Transverse colon (tissue), 4 donors: Measurements from ENCODE around the gene PALS1. TPM values are rescaled to one million over a fixed set of nuclear protein-coding genes. Genes with fewer than 3 reads are reported as not detected.

ENCODE experiments used
- DNase-seq: peaks from one replicate; pipeline ENCODE4 v3.0.0-alpha.2; 2019
- H3K27ac ChIP-seq, 4 donors: fragments of 200-600 bp; sonication (generic); 2 replicates each; pipeline ENCODE4 v1.5.1; 2016 to 2018; ENCODE audit warnings: inconsistent platforms in 4 of 4
- H3K27me3 ChIP-seq: fragments of 200-600 bp; sonication (generic); 2 replicates; pipeline ENCODE4 v1.5.1; 2017; ENCODE audit warnings: inconsistent platforms
- H3K36me3 ChIP-seq, 4 donors: fragments of 200-600 bp; sonication (generic); 2 replicates each; pipeline ENCODE4 v1.5.1; 2017 to 2019; ENCODE audit warnings: inconsistent platforms in 4 of 4
- H3K4me1 ChIP-seq, 4 donors: fragments of 200-600 bp; sonication (generic); 2 replicates each; pipeline ENCODE4 v1.5.1; 2017 to 2020; ENCODE audit warnings: inconsistent platforms in 4 of 4
- H3K4me3 ChIP-seq, 4 donors: fragments of 200-600 bp; sonication (generic); 1 replicate in 1 of 4; 2 replicates in 3 of 4; pipeline versions ENCODE4 v1.5.1 to v1.6.1; 2017 to 2019; ENCODE audit warnings: inconsistent platforms in 4 of 4
- H3K9me3 ChIP-seq, 2 donors: fragments of 200-600 bp; sonication (generic); 2 replicates each; pipeline ENCODE4 v1.5.1; 2017 to 2019; ENCODE audit warnings: inconsistent platforms in 2 of 2
- EP300 ChIP-seq: sonication (generic); formaldehyde crosslinking; IDR thresholded peaks from one replicate; pipeline ENCODE4 v1.6.1; 2017; ENCODE audit warnings: antibody characterized with exemption, low read depth
- POLR2A ChIP-seq: fragments of 450-650 bp; IDR thresholded peaks from one replicate; pipeline ENCODE4 v1.6.1; 2016; ENCODE audit warnings: antibody characterized with exemption, mild to moderate bottlenecking, moderate library complexity
- POLR2AphosphoS5 ChIP-seq, 3 donors: sonication (generic); formaldehyde crosslinking; IDR thresholded peaks; one replicate each; pipeline ENCODE4 v1.6.1; 2016; ENCODE audit warnings: antibody characterized with exemption in 3 of 3
- WGBS, 2 donors: methylation state at CpG; one replicate each; pipeline ENCODE4 v1.1.5; 2018; ENCODE audit warnings: low coverage in 1 of 2; 5-methylcytosine and 5-hydroxymethylcytosine counted together
- in situ Hi-C, 4 donors: fragments of 200-750 bp; cut with MboI; loops; one replicate each; pipeline versions ENCODE4 v1.15.0 to v1.15.1; 2017; ENCODE audit warnings: low sequenced_read_pairs in 3 of 4, low pct_ligation_motif_present in 1 of 4, low pct_unique_long_range_greater_than_20kb in 1 of 4
- intact Hi-C: fragments of 100-400 bp; cut with DNase I; formaldehyde crosslinking; loops from one replicate; pipeline ENCODE4 v1.15.1; 2023; ENCODE audit warnings: low total_unique reads
- total RNA-seq, 4 donors: library from RNA; depleted of rRNA; stranded (reverse); fragments of >200 nt; gene quantifications; one replicate each; pipeline ENCODE4 v1.1.0, GENCODE V29; 2016
- TF ChIP-seq, protein P1 (sequence below), 5 experiments: fragments of 200-600 bp in 3 of 5; fragments of 450-650 bp in 2 of 5; sonication (generic) in 3 of 5; IDR thresholded peaks; 1 replicate in 2 of 5; 2 replicates in 3 of 5; pipeline ENCODE4 v1.5.1; 2016 to 2017; ENCODE audit warnings: antibody characterized with exemption in 5 of 5, inconsistent platforms in 3 of 5, mild to moderate bottlenecking in 2 of 5, moderate library complexity in 1 of 5

The PALS1 gene
- total RNA-seq, 4 donors from 2014 or later = 8.6 to 77.1 (median 49.5) TPM

DNA sequence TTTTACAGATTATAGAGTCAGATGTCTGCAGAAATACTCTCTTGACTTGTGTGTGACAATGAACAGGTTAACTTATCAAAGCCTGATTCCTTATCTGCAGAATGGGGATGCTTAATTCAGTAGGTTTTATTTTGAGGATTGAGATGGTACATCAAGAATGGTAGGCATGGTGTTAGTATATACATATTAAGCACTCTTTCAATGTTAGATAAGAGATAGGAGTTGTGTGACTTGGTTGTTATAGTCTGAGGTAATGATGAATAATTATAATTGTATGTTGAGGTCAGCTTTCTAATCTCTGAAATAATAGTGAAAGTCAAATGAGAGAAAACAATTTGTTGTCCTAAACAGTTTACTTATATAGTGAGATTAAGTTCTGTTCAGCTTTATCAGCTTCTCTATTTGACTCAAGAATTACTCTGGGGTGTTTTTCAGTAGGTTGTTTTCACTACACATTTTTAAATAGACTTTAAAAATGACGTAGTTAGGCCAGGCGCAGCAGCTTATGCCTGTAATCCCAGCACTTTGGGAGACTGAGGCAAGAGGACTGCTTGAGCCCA lies 11.9 kb downstream of the PALS1 start:
- peak overlapping the region in 1 of 4 donors; percentile 13 for H3K27ac ChIP-seq
- WGBS, 2 donors = 69 to 73% methylated on average over 2 of the region's 2 CpGs

GRCh38 chr14:67257906-67258305 lies 16.7 kb downstream of the PALS1 start:
- in situ Hi-C loops = no loop called here
- H3K27me3 ChIP-seq = no peaks in the 10 kb centered on the region
- H3K4me1 ChIP-seq = peaks cover 0 to 31% (median 5%) of the 10 kb centered on the region in 4 donors
- H3K9me3 ChIP-seq = no peaks in the 10 kb centered on the region
- no peaks in the 10 kb centered on the region for H3K36me3 ChIP-seq
- WGBS, 2 donors = 89 to 100% methylated on average over 2 to 3 of the region's 3 CpGs
- H3K27ac ChIP-seq = no peak overlapping the region
- intact Hi-C loops = no loop called here
- TF ChIP-seq POLR2A (no peak), POLR2AphosphoS5 (IDR thresholded peaks at IDR 0.05) (no peak), EP300 (no peak)
- TF ChIP-seq, protein P1, sequence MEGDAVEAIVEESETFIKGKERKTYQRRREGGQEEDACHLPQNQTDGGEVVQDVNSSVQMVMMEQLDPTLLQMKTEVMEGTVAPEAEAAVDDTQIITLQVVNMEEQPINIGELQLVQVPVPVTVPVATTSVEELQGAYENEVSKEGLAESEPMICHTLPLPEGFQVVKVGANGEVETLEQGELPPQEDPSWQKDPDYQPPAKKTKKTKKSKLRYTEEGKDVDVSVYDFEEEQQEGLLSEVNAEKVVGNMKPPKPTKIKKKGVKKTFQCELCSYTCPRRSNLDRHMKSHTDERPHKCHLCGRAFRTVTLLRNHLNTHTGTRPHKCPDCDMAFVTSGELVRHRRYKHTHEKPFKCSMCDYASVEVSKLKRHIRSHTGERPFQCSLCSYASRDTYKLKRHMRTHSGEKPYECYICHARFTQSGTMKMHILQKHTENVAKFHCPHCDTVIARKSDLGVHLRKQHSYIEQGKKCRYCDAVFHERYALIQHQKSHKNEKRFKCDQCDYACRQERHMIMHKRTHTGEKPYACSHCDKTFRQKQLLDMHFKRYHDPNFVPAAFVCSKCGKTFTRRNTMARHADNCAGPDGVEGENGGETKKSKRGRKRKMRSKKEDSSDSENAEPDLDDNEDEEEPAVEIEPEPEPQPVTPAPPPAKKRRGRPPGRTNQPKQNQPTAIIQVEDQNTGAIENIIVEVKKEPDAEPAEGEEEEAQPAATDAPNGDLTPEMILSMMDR (IDR thresholded peaks at IDR 0.05) = no peak
- DNase-seq = no peak
- no peak overlapping the region for H3K4me3 ChIP-seq

More for the DNA sequence above, 11.9 kb downstream of the PALS1 start:
- no peaks in the 10 kb centered on the region for H3K27me3 ChIP-seq
- H3K4me1 ChIP-seq = peaks cover 0 to 51% (median 8%) of the 10 kb centered on the region in 4 donors
- H3K36me3 ChIP-seq = no peaks in the 10 kb centered on the region
- no peak overlapping the region for H3K4me3 ChIP-seq
- TF ChIP-seq, protein P1 (IDR thresholded peaks at IDR 0.05) = no peak
- no peak for TF ChIP-seq EP300
- no peak for TF ChIP-seq POLR2AphosphoS5 (IDR thresholded peaks at IDR 0.05)
- TF ChIP-seq POLR2A = no peak
- in situ Hi-C loops = no loop called here
- DNase-seq = no peak
- H3K9me3 ChIP-seq = no peaks in the 10 kb centered on the region
- intact Hi-C loops = no loop called here

- Histone ChIP-seq H3K27me3 (no peaks in the 10 kb centered on the region), H3K4me1 (peaks cover 0 to 23% (median 3%) of the 10 kb centered on the region in 4 donors), H3K9me3 (no peaks in the 10 kb centered on the region), H3K36me3 (no peaks in the 10 kb centered on the region), H3K4me3 (no peak overlapping the region), H3K27ac (no peak overlapping the region)
- intact Hi-C loops = no loop called here
- 100% methylated on average over 1 of the region's 1 CpG for WGBS, 2 donors
- TF ChIP-seq EP300 (no peak), POLR2AphosphoS5 (IDR thresholded peaks at IDR 0.05) (no peak), POLR2A (no peak)
- TF ChIP-seq, protein P1 (IDR thresholded peaks at IDR 0.05) = no peak
- in situ Hi-C loops = no loop called here
- no peak for DNase-seq
These were observed 19.7 kb downstream of the PALS1 start for GRCh38 chr14:67260965-67261364.

DNA sequence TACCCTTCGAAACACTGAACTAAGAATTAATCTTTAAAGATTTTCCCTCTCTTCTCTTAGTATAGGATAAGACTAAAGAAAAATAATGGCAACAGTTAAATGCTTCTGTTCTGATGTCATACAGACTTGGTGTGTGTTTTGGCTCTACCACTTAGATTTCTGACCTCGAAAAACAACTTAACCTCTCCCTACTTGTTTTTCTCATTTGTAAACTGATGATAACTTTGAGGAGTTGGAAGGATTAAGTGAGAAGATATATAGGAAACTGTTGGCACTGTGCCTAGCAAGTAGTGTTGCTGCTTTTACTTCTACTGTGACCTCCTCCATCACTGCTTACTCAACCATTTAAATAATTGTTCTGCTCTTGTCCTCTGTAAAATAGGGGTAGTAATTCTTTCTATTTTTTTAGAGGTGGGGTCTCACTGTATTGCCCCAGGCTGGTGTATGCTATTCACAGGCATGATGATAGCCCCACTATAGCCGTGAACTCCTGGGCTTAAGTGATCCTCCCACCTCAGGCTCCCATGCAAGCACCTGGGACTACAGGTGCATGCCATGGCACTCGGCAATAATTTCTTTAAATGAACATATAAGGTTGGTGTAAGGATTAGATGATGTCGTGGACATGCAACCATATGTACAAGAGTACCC lies 22.4 kb downstream of the PALS1 start:
- no peak overlapping the region for H3K27ac ChIP-seq
- H3K4me3 ChIP-seq = no peak overlapping the region
- DNase-seq = no peak
- in situ Hi-C loops = no loop called here
- intact Hi-C loops = no loop called here
- peaks cover 0 to 38% (median 6%) of the 10 kb centered on the region in 4 donors for H3K4me1 ChIP-seq
- H3K36me3 ChIP-seq = no peaks in the 10 kb centered on the region
- TF ChIP-seq EP300 (no peak), POLR2A (no peak), POLR2AphosphoS5 (IDR thresholded peaks at IDR 0.05) (no peak)
- TF ChIP-seq, protein P1 (IDR thresholded peaks at IDR 0.05) = no peak
- H3K27me3 ChIP-seq = no peaks in the 10 kb centered on the region
- no peaks in the 10 kb centered on the region for H3K9me3 ChIP-seq
- WGBS, 2 donors = 78 to 89% methylated on average over 5 of the region's 5 CpGs
